IMR-90 (cell line): Measurements from ENCODE around the gene VAMP5. TPM values are rescaled to one million over a fixed set of nuclear protein-coding genes. Genes with fewer than 3 reads are reported as not detected.

ENCODE experiments used
- ATAC-seq: fragments of 200-7000 bp; cut with Tn5 transposase; 2 replicates; pipeline ENCODE4 v1.9.1; 2020; ENCODE audit warnings: low read depth, mild to moderate bottlenecking, moderate library complexity
- BruUV-seq: library from RNA; stranded (reverse); fragments of 400-500 nt; replicated peaks from 2 replicates; lab custom pipeline; 2021; lab: Mats Ljungman, UMichigan
- CTCF ChIA-PET: fragments of 300-600 bp; formaldehyde crosslinking; extraction: SDS; loops from one replicate; lab custom pipeline; 2021; ENCODE audit warnings: antibody characterized with exemption; lab: Yijun Ruan, JAX
- POLR2A ChIA-PET: fragments of 300-600 bp; sonication (Branson Sonifier 250); formaldehyde crosslinking; loops from one replicate; lab custom pipeline; 2022; ENCODE audit warnings: antibody characterized with exemption; ENCODE audit not compliant: unreplicated experiment; lab: Charles Lee
- DNase-seq: peaks from one replicate; pipeline ENCODE4 v3.0.0; 2013
- H2AFZ ChIP-seq: replicated peaks from 2 replicates; pipeline ENCODE3; 2013; ENCODE audit warnings: low read length, mild to moderate bottlenecking; ENCODE audit not compliant: poor library complexity
- H2AK5ac ChIP-seq: 2 replicates; pipeline ENCODE4 v1.6.1; 2013; ENCODE audit warnings: low read depth, low read length, inconsistent platforms
- H2AK9ac ChIP-seq: replicated peaks from 2 replicates; pipeline ENCODE3; 2013; ENCODE audit warnings: mild to moderate bottlenecking, low read depth, low read length, moderate library complexity; ENCODE audit not compliant: poor library complexity
- H2BK120ac ChIP-seq: 2 replicates; pipeline ENCODE4 v1.6.1; 2013; ENCODE audit warnings: low read depth, low read length, inconsistent platforms
- H2BK15ac ChIP-seq: 3 replicates; pipeline ENCODE4 v1.6.1; 2013; ENCODE audit warnings: low read depth, low read length, inconsistent platforms
- H2BK20ac ChIP-seq: 2 replicates; pipeline ENCODE4 v1.6.1; 2013; ENCODE audit warnings: low read depth, mild to moderate bottlenecking, inconsistent platforms, low read length, moderate library complexity
- H2BK5ac ChIP-seq: 2 replicates; pipeline ENCODE4 v1.6.1; 2013; ENCODE audit warnings: mild to moderate bottlenecking, low read depth, low read length, inconsistent platforms; ENCODE audit not compliant: poor library complexity, severe bottlenecking
- H3K14ac ChIP-seq: replicated peaks from 2 replicates; pipeline ENCODE4 v1.6.1; 2013; ENCODE audit warnings: low read depth, low read length, inconsistent platforms
- H3K18ac ChIP-seq: 2 replicates; pipeline ENCODE4 v1.6.1; 2013; ENCODE audit warnings: low read depth, low read length, control low read depth
- H3K23ac ChIP-seq: 2 replicates; pipeline ENCODE4 v1.6.1; 2013; ENCODE audit warnings: low read depth, low read length, inconsistent platforms
- H3K27ac ChIP-seq: 2 replicates; pipeline ENCODE4 v1.5.1; 2013; ENCODE audit warnings: mild to moderate bottlenecking, control low read depth, low read length; ENCODE audit not compliant: insufficient read depth
- H3K27me3 ChIP-seq: 2 replicates; pipeline ENCODE4 v1.6.1; 2013; ENCODE audit warnings: low read length; ENCODE audit not compliant: control insufficient read depth, insufficient read depth
- H3K36me3 ChIP-seq: 2 replicates; pipeline ENCODE4 v1.6.1; 2013; ENCODE audit warnings: low read length, mixed read lengths; ENCODE audit not compliant: control insufficient read depth, insufficient read depth
- H3K4ac ChIP-seq: 2 replicates; pipeline ENCODE4 v1.6.1; 2013; ENCODE audit warnings: low read depth, low read length, inconsistent platforms
- H3K4me1 ChIP-seq: 2 replicates; pipeline ENCODE4 v1.6.1; 2013; ENCODE audit warnings: low read length, mixed read lengths; ENCODE audit not compliant: control insufficient read depth, insufficient read depth
- H3K4me2 ChIP-seq: 2 replicates; pipeline ENCODE4 v1.6.1; 2013; ENCODE audit warnings: low read depth, mild to moderate bottlenecking, control low read depth, low read length, moderate library complexity
- H3K4me3 ChIP-seq: 2 replicates; pipeline ENCODE4 v1.5.1; 2013; ENCODE audit warnings: low read depth, mild to moderate bottlenecking, control low read depth, low read length, moderate library complexity; ENCODE audit not compliant: insufficient read depth
- H3K56ac ChIP-seq: 2 replicates; pipeline ENCODE4 v1.6.1; 2013; ENCODE audit warnings: low read length, inconsistent platforms; ENCODE audit not compliant: insufficient read depth; ENCODE audit errors: extremely low read depth
- H3K79me1 ChIP-seq, 2 experiments: 2 replicates each; pipeline ENCODE4 v1.6.1; 2013; ENCODE audit warnings: low read length in 2 of 2, inconsistent platforms in 1 of 2, low read depth in 1 of 2
- H3K9ac ChIP-seq: 2 replicates; pipeline ENCODE4 v1.6.1; 2013; ENCODE audit warnings: low read depth, low read length, control low read depth
- H3K9me1 ChIP-seq: 2 replicates; pipeline ENCODE4 v1.6.1; 2013; ENCODE audit warnings: low read length, inconsistent platforms; ENCODE audit not compliant: insufficient read depth
- H3K9me3 ChIP-seq: 2 replicates; pipeline ENCODE4 v1.6.1; 2013; ENCODE audit warnings: low read length; ENCODE audit not compliant: control insufficient read depth, insufficient read depth
- H4K20me1 ChIP-seq: 2 replicates; pipeline ENCODE4 v1.6.1; 2013; ENCODE audit warnings: low read length, inconsistent platforms; ENCODE audit not compliant: insufficient read depth
- H4K5ac ChIP-seq: 2 replicates; pipeline ENCODE4 v1.6.1; 2013; ENCODE audit warnings: mild to moderate bottlenecking, low read depth, low read length, control low read depth
- H4K8ac ChIP-seq, 2 experiments: 2 replicates each; pipeline ENCODE4 v1.6.1; 2013; ENCODE audit warnings: low read depth in 2 of 2, low read length in 2 of 2, control low read depth in 1 of 2, inconsistent platforms in 1 of 2
- H4K91ac ChIP-seq: 2 replicates; pipeline ENCODE4 v1.6.1; 2013; ENCODE audit warnings: low read depth, low read length, inconsistent platforms; ENCODE audit not compliant: insufficient read depth
- FOS ChIP-seq: fragments of 150-350 bp; IDR thresholded peaks from 2 replicates; pipeline ENCODE4 v1.6.1; 2016; ENCODE audit warnings: low read depth, low read length
- MXI1 ChIP-seq: IDR thresholded peaks from 2 replicates; pipeline ENCODE4 v1.6.1; 2012; ENCODE audit warnings: low read depth, mild to moderate bottlenecking, low read length, moderate library complexity, borderline replicate concordance
- WGBS, 2 experiments: methylation state at CpG; one replicate each; pipeline versions ENCODE4 v1.1.5 to v1.1.7; 2013; ENCODE audit warnings: missing lambda C conversion rate in 2 of 2; ENCODE audit not compliant: insufficient read length in 1 of 2; ENCODE audit errors: extremely low coverage in 2 of 2; 5-methylcytosine and 5-hydroxymethylcytosine counted together
- dilution Hi-C: fragments of 300-500 bp; cut with HindIII; formaldehyde crosslinking; loops from one replicate; pipeline ENCODE4 v1.14.3; 2018; ENCODE audit warnings: low sequenced_read_pairs; ENCODE audit not compliant: unreplicated experiment
- in situ Hi-C: fragments of 300-500 bp; cut with MboI; formaldehyde crosslinking; loops from 3 replicates; pipeline ENCODE4 v1.14.3; 2019; ENCODE audit warnings: low sequenced_read_pairs, inconsistent platforms, mixed read lengths
- intact Hi-C: fragments of 100-400 bp; cut with micrococcal nuclease; formaldehyde crosslinking; loops from 2 replicates; pipeline ENCODE4 v1.10.0; 2022
- polyA plus RNA-seq, 3 experiments: library from polyadenylated mRNA; depleted of rRNA; stranded (reverse); fragments of >200 nt; gene quantifications; 2 replicates each; pipeline ENCODE4 v1.2.3, GENCODE V29; 2012; ENCODE audit warnings: low replicate concordance in 1 of 3
- total RNA-seq: library from RNA; depleted of rRNA; stranded (reverse); fragments of >200 nt; gene quantifications from 2 replicates; pipeline ENCODE4 v1.2.3, GENCODE V29; 2012

The VAMP5 gene
- total and polyA plus RNA-seq, 2 of the 4 experiments (the other 2 are of a cell fraction): 13.8 to 103 TPM

DNA sequence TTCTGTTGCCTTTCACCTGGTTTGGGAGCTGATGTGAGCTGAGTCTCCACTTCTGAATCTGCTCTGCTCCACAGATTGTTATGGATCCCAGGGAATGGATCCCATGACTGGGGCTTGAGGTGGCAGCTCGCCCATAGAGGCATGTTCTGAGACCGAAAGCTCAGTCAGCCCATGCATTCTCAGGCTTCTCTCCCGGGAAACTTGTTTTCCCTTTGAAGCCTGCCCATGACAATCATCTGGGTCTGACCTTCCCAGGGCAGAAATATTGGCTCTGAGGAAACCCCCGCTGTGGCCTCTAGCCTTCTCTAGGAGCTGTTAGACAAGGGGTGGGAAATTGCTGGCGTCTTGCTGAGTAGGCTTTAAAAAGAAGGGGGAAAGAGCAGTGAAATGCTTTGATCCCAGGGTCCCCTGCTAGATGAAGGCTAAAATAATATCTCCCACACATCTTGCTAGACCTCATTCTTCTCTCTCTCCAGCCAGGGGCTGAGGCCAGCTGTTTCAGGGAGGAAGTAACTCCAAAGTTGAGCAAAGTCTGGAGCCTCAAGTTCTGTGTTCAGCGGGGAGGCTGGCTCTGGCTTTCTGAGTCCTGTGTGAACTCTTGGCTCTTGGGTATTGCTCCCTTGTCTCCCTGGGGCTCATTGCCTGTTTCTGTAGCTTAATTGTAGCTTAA, 4.8 kb upstream of the VAMP5 start:
- ChIA-PET CTCF (interaction anchor here (0.6 to 0.9 kb wide), 2 partner anchors 13 to 48 kb away, joined by 3 read pairs; no protein-coding TSS in a partner anchor), POLR2A (no interaction called here)
- Histone ChIP-seq H4K20me1 (no peaks in the 10 kb centered on the region), H3K14ac (peak overlapping the region; percentile 28), H3K9me3 (no peaks in the 10 kb centered on the region), H2BK20ac (peak overlapping the region; percentile 52; the same call in 1 of the 2 replicates), H2BK120ac (peak overlapping the region; percentile 71), H3K4ac (peak overlapping the region; percentile 33; the same call in 1 of the 2 replicates), H3K4me3 (no peak overlapping the region), H4K5ac (peak overlapping the region; percentile 26; the same call in 1 of the 2 replicates), H2BK15ac (0 out of 3 replicates have a peak overlapping the region, but pooled peaks have one; percentile 61), H4K91ac (peak overlapping the region; percentile 57), H2AK9ac (no peak overlapping the region), H3K36me3 (no peaks in the 10 kb centered on the region), H4K8ac (peak overlapping the region; percentile 65 to 66; a peak in 3 of 4 replicates), H2AFZ (no peak overlapping the region), H3K27me3 (no peaks in the 10 kb centered on the region), H3K18ac (peak overlapping the region; percentile 16; the same call in 1 of the 2 replicates), H3K56ac (no peak overlapping the region), H3K27ac (peak overlapping the region; percentile 32; the same call in 1 of the 2 replicates), H2AK5ac (no peak overlapping the region), H2BK5ac (no peak overlapping the region), H3K4me1 (peaks cover 22% of the 10 kb centered on the region), H3K79me1 (peaks cover 0 to 4% of the 10 kb centered on the region in 2 experiments; a peak in 1 of 4 replicates), H3K9ac (peak overlapping the region; percentile 13; the same call in 1 of the 2 replicates), H3K23ac (peak overlapping the region; percentile 50; the same call in 1 of the 2 replicates), H3K9me1 (peaks cover 9% of the 10 kb centered on the region), H3K4me2 (no peak overlapping the region; the same call in 1 of the 2 replicates)
- in situ Hi-C loops: no loop called here
- intact Hi-C loops: no loop called here
- no TSS peak for BruUV-seq
- WGBS, 2 experiments: 73% methylated on average over 2 of the region's 6 CpGs; no CpG with 5 or more reads in 1 of the 2 experiments
- no peak for ATAC-seq
- dilution Hi-C loops: no loop called here
- no peak for DNase-seq
- no peak for TF ChIP-seq FOS
- no peak for TF ChIP-seq MXI1
